ENCODE results near the gene MARK3. TPM values are rescaled to one million over a fixed set of nuclear protein-coding genes. Genes with fewer than 3 reads are reported as not detected.

Gene MARK3
- total and polyA plus RNA-seq, 2 of the 13 experiments (the other 11 are each of a cell fraction or from before 2014, with no cell fraction given), result 47.7 to 56.6 TPM

GRCh38 chr14:103528587-103529382, 143.6 kb downstream of the MARK3 start, which contains the start of gene TRMT61A (continued):
- TF ChIP-seq, protein P1, sequence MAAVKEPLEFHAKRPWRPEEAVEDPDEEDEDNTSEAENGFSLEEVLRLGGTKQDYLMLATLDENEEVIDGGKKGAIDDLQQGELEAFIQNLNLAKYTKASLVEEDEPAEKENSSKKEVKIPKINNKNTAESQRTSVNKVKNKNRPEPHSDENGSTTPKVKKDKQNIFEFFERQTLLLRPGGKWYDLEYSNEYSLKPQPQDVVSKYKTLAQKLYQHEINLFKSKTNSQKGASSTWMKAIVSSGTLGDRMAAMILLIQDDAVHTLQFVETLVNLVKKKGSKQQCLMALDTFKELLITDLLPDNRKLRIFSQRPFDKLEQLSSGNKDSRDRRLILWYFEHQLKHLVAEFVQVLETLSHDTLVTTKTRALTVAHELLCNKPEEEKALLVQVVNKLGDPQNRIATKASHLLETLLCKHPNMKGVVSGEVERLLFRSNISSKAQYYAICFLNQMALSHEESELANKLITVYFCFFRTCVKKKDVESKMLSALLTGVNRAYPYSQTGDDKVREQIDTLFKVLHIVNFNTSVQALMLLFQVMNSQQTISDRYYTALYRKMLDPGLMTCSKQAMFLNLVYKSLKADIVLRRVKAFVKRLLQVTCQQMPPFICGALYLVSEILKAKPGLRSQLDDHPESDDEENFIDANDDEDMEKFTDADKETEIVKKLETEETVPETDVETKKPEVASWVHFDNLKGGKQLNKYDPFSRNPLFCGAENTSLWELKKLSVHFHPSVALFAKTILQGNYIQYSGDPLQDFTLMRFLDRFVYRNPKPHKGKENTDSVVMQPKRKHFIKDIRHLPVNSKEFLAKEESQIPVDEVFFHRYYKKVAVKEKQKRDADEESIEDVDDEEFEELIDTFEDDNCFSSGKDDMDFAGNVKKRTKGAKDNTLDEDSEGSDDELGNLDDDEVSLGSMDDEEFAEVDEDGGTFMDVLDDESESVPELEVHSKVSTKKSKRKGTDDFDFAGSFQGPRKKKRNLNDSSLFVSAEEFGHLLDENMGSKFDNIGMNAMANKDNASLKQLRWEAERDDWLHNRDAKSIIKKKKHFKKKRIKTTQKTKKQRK (IDR thresholded peaks at IDR 0.05; ENCODE audit: low read length), result no peak
- no peak for TF ChIP-seq SRSF4 (IDR thresholded peaks at IDR 0.05; ENCODE audit: low read depth, low read length, poor library complexity, severe bottlenecking)
- no peak for TF ChIP-seq ZNF318 (CRISPR knock-in tag; IDR thresholded peaks at IDR 0.05)
- TF ChIP-seq MED8 (CRISPR knock-in tag; IDR thresholded peaks at IDR 0.05; ENCODE audit: insufficient replicate concordance), result peak; percentile 46
- TF ChIP-seq LBX2 (CRISPR knock-in tag; IDR thresholded peaks at IDR 0.05; ENCODE audit: borderline replicate concordance), result 0 out of 2 replicates have a peak, but pooled peaks have one; percentile 52
- TF ChIP-seq, protein P2, sequence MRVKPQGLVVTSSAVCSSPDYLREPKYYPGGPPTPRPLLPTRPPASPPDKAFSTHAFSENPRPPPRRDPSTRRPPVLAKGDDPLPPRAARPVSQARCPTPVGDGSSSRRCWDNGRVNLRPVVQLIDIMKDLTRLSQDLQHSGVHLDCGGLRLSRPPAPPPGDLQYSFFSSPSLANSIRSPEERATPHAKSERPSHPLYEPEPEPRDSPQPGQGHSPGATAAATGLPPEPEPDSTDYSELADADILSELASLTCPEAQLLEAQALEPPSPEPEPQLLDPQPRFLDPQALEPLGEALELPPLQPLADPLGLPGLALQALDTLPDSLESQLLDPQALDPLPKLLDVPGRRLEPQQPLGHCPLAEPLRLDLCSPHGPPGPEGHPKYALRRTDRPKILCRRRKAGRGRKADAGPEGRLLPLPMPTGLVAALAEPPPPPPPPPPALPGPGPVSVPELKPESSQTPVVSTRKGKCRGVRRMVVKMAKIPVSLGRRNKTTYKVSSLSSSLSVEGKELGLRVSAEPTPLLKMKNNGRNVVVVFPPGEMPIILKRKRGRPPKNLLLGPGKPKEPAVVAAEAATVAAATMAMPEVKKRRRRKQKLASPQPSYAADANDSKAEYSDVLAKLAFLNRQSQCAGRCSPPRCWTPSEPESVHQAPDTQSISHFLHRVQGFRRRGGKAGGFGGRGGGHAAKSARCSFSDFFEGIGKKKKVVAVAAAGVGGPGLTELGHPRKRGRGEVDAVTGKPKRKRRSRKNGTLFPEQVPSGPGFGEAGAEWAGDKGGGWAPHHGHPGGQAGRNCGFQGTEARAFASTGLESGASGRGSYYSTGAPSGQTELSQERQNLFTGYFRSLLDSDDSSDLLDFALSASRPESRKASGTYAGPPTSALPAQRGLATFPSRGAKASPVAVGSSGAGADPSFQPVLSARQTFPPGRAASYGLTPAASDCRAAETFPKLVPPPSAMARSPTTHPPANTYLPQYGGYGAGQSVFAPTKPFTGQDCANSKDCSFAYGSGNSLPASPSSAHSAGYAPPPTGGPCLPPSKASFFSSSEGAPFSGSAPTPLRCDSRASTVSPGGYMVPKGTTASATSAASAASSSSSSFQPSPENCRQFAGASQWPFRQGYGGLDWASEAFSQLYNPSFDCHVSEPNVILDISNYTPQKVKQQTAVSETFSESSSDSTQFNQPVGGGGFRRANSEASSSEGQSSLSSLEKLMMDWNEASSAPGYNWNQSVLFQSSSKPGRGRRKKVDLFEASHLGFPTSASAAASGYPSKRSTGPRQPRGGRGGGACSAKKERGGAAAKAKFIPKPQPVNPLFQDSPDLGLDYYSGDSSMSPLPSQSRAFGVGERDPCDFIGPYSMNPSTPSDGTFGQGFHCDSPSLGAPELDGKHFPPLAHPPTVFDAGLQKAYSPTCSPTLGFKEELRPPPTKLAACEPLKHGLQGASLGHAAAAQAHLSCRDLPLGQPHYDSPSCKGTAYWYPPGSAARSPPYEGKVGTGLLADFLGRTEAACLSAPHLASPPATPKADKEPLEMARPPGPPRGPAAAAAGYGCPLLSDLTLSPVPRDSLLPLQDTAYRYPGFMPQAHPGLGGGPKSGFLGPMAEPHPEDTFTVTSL (CRISPR knock-in tag; IDR thresholded peaks at IDR 0.05; ENCODE audit: borderline replicate concordance), result peak; percentile 66; the same call in 1 of the 2 replicates
- peak; percentile 62; the same call in 1 of the 2 replicates for TF ChIP-seq ATF7-NPFF (CRISPR knock-in tag; IDR thresholded peaks at IDR 0.05; ENCODE audit: low read depth)
- 0 out of 2 replicates have a peak, but pooled peaks have one; percentile 44 for TF ChIP-seq REL (CRISPR knock-in tag; conservative IDR thresholded peaks at IDR 0.05)
